ENCODE measurements around the gene ZBTB1. TPM values are rescaled to one million over a fixed set of nuclear protein-coding genes. Genes with fewer than 3 reads are reported as not detected.
"Not testable (repeated sequence)": the region's sequence is repeated elsewhere in the genome, so short reads cannot be mapped to it uniquely, and the experiment has no call there.

The ZBTB1 gene
- total RNA-seq, 1 donor from 2014 or later, result 82.3 TPM

DNA sequence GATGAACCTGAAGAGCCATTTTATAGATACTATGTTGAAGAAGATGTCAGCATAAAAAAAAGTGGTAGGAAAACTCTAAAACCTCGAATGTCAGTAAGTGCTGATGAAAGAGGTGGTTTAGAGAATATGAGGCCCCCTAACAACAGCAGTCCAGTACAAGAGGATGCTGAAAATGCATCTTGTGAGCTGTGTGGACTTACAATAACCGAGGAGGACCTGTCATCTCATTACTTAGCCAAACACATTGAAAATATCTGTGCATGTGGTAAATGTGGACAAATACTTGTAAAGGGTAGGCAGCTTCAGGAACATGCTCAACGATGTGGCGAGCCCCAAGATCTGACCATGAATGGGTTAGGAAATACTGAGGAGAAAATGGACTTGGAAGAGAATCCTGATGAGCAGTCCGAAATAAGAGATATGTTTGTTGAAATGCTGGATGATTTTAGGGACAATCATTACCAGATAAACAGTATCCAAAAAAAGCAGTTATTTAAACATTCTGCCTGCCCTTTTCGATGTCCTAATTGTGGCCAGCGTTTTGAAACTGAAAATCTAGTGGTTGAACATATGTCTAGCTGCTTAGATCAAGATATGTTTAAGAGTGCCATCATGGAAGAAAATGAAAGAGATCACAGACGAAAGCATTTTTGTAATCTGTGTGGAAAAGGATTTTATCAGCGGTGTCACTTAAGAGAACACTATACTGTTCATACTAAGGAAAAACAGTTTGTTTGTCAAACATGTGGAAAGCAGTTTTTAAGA lies 18.2 kb downstream of the ZBTB1 start:
- DNase-seq (ENCODE audit: low spot score), result no peak

DNA sequence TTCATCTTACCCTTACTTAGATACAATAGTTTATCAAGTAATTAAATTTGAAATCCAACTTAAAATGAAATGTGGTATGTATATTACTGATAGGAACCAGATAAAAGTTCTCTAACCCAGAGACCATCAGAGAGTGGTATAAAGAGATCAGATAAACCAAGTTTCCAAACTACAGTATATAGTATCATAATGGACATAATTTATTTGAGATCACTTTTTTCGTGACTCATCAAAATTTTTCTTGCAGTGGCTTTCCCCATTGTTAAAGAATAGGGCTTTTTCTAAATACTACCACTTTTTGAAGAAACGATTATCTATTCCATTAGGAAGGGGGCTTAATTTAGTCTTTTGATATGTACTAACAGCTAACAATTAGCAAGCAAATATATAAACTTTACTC lies 20.8 kb downstream of the ZBTB1 start:
- no peak for DNase-seq (ENCODE audit: low spot score)

DNA sequence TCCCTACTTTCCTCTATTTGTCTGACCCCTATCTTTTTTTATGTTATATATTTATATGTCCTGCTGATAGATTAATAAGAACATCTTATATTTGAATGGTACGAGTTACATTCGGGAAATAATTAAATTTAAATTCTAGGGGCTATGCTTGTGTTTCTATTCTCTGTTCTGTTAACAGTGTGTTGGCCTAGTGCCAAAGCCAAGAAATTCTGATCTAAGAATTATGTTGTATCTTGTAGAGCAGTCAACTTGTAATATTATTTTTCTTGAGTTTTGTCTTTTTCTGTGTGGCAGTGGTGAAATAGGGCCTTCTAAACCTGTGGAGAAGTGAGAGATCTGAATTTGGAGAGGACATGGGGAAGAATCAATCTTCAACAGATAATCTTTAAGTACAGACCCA lies 27.0 kb downstream of the ZBTB1 start:
- no peak for DNase-seq (ENCODE audit: low spot score)

GRCh38 chr14:64536488-64537245 lies 32.1 kb downstream of the ZBTB1 start:
- DNase-seq (ENCODE audit: low spot score), result peak; percentile 19

DNA sequence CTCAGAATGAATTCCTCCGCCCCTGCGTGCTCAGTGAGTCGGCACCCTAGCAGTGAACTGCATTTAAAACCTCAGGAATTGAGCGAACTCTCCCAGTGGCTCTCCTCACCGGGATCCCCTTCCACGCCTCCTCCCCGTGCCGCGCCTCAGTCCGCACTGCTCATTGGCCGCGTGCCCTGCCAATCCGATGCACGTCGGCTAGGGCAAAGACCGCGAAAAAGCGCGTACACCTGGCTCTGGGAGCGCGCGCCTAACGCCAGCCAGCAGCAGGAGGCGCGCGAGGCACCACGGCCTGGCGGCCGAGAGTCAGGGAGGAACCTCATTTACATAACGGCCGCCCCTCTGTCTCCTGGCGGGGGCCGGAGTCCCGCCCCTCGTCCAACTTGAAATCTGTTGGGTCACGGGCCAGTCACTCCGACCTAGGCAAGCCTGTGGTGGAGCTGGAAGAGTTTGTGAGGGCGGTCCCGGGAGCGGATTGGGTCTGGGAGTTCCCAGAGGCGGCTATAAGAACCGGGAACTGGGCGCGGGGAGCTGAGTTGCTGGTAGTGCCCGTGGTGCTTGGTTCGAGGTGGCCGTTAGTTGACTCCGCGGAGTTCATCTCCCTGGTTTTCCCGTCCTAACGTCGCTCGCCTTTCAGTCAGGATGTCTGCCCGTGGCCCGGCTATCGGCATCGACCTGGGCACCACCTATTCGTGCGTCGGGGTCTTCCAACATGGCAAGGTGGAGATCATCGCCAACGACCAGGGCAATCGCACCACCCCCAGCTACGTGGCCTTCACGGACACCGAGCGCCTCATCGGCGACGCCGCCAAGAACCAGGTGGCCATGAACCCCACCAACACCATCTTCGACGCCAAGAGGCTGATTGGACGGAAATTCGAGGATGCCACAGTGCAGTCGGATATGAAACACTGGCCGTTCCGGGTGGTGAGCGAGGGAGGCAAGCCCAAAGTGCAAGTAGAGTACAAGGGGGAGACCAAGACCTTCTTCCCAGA lies 35.9 kb downstream of the ZBTB1 start, which contains the start of gene HSPA2:
HSPA2 (plus strand) TSS at position 534 of the 995 bp plus-strand sequence; CDS start at position 643, 109 bp downstream.
- peak; percentile 99 for DNase-seq (ENCODE audit: low spot score)

DNA sequence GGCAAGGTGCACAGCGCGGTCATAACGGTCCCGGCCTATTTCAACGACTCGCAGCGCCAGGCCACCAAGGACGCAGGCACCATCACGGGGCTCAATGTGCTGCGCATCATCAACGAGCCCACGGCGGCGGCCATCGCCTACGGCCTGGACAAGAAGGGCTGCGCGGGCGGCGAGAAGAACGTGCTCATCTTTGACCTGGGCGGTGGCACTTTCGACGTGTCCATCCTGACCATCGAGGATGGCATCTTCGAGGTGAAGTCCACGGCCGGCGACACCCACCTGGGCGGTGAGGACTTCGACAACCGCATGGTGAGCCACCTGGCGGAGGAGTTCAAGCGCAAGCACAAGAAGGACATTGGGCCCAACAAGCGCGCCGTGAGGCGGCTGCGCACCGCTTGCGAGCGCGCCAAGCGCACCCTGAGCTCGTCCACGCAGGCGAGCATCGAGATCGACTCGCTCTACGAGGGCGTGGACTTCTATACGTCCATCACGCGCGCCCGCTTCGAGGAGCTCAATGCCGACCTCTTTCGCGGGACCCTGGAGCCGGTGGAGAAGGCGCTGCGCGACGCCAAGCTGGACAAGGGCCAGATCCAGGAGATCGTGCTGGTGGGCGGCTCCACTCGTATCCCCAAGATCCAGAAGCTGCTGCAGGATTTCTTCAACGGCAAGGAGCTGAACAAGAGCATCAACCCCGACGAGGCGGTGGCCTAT lies 36.8 kb downstream of the ZBTB1 start:
- peak; percentile 71 for DNase-seq (ENCODE audit: low spot score)

DNA sequence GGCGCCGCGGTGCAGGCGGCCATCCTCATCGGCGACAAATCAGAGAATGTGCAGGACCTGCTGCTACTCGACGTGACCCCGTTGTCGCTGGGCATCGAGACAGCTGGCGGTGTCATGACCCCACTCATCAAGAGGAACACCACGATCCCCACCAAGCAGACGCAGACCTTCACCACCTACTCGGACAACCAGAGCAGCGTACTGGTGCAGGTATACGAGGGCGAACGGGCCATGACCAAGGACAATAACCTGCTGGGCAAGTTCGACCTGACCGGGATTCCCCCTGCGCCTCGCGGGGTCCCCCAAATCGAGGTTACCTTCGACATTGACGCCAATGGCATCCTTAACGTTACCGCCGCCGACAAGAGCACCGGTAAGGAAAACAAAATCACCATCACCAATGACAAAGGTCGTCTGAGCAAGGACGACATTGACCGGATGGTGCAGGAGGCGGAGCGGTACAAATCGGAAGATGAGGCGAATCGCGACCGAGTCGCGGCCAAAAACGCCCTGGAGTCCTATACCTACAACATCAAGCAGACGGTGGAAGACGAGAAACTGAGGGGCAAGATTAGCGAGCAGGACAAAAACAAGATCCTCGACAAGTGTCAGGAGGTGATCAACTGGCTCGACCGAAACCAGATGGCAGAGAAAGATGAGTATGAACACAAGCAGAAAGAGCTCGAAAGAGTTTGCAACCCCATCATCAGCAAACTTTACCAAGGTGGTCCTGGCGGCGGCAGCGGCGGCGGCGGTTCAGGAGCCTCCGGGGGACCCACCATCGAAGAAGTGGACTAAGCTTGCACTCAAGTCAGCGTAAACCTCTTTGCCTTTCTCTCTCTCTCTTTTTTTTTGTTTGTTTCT lies 37.6 kb downstream of the ZBTB1 start:
- DNase-seq (ENCODE audit: low spot score), result no peak

- DNase-seq (ENCODE audit: low spot score), result no peak
Measured at GRCh38 chr14:64542836-64543201, 38.2 kb downstream of the ZBTB1 start.

GRCh38 chr14:64544607-64545312 lies 40.2 kb downstream of the ZBTB1 start:
- no peak for DNase-seq (ENCODE audit: low spot score)

- DNase-seq (ENCODE audit: low spot score), result no peak
Measured at GRCh38 chr14:64549016-64549415, 44.4 kb downstream of the ZBTB1 start.

DNA sequence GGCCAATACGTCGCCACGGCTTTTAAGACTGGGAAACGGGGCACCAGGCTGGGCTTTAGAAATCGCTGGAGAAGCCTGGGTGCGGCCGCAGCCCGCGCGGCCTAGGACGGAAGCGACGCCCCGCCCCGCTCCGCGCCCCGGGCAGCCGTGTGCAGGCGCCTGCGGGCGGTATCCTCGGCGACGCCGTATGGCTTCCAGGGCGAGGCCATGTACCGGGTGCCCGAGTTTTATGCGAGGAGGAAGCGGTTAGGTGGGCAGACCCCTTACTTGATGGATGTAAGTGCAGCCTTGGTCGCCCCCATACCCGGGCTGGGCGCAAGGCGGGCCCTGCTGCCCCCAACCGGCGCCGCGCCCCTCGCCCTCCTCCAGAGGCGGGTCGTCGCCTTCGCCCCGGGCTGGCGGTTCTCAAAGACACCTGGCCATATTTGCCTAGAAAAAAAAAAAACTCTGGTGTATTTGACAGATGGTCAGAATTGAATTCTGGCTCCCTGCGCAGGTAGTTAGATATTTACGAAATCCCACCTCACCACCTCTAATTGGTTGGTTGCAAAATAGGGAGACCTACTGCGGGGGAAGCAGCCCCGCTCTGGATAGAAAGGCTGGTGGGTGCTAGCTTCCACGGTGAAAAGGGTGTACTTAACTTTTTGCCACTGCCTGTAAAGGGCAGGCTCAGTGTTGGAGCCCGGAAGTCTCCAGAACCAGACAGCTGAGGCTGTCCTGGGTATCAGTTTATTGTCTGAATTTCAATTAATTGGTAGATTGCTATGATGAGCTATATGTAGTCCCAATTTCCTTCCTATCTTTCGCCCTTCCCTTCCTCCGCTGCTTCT lies 45.4 kb downstream of the ZBTB1 start, which contains the start of gene PPP1R36:
PPP1R36 (plus strand) TSS at position 171 of the 830 bp plus-strand sequence; CDS start at position 208, 37 bp downstream.
- DNase-seq (ENCODE audit: low spot score), result peak; percentile 54

DNA sequence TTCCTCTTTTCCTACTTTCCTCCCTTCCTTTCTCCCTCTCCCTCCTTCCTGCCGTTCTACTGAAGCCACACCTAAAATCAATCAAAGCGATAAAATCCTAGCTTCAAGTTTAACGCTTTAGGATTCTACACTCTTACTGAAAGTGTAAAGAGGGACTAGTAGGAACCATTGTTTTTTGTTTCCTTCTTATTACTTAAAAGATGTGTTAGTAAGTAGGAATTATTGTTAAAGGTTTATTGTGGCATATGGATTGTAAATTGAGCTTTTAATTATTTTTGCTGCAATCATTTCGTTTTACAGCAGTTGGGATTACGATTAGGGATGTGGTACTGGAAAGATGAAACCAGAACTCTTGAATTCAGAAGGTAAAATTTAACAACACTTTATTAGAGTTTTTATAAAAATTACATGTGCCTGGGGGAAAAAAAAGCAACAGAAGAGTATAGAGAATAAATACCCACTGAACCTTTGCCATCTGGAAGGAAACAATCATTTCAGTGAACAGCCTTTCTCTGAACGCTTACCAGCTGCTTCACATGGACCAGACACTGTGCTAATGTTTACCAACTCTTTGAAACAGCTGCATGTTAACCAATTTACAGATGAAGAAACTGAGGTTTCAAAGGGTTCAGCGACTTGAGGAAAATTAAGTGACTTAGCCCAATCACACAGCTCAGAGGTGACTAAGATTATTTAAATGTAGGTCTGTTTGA lies 46.2 kb downstream of the ZBTB1 start:
- no peak for DNase-seq (ENCODE audit: low spot score)

DNA sequence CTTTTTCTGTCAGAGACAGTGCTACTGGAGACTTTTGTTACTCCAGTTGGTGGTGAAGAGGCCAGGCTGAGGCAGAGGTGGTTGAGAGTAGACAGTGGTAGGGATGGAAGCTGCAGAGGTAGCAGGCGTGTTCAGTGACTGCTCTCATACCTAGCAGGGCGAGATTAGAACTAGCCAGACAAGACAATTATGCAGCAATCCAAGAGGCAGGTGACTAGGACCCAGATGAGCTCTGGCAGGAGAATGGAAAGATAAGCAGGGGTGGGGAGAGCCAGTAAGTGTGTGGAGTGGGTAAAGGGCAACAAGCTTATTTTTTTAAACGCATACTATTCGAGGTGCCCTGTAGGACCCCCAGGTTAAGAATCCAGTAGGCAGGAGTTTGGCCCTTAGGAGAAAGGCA lies 50.0 kb downstream of the ZBTB1 start:
- no peak for DNase-seq (ENCODE audit: low spot score)

DNA sequence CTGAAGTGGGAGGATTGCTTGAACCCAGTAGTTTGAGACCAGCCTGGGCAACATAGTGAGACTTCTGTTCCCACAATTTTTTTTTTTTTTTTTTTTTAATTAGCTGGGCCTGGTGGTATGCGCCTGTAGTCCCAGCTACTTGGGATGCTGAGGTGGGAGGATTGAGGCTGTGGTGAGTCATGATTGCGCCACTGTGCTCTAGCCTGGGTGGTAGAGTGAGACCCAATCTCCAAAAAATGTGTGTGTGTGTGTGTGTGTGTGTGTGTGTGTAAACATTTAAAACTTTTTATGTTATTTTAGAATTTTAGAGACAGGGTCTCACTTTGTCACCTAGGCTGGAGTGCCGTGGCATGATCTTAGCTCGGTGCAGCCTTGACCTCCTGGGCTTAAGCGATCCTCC lies 52.0 kb downstream of the ZBTB1 start:
- no peak for DNase-seq (ENCODE audit: low spot score)

- DNase-seq (ENCODE audit: low spot score), result not testable (repeated sequence)
Measured at GRCh38 chr14:64558216-64558615, 53.6 kb downstream of the ZBTB1 start.

- DNase-seq (ENCODE audit: low spot score), result no peak
Measured at GRCh38 chr14:64561631-64562030, 57.1 kb downstream of the ZBTB1 start.

DNA sequence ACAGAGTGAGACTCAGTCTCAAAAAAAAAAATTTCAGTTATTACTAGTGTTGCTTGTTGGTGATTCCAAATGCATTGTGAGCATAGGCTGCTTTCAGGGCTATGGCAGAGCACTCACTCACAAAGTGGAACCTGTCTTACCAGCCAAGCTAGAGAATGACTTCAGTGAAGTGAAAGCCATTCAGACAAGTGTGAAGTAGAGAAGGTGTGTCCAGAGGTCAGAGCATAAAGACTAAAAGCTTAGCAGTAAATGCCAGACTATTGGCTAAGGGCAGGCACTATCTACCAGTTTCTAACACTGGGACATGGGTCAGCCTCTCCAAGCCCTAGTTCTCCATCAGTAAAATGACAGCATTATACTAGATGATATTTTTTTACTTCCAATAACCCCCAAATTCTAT lies 57.9 kb downstream of the ZBTB1 start:
- no peak for DNase-seq (ENCODE audit: low spot score)

DNA sequence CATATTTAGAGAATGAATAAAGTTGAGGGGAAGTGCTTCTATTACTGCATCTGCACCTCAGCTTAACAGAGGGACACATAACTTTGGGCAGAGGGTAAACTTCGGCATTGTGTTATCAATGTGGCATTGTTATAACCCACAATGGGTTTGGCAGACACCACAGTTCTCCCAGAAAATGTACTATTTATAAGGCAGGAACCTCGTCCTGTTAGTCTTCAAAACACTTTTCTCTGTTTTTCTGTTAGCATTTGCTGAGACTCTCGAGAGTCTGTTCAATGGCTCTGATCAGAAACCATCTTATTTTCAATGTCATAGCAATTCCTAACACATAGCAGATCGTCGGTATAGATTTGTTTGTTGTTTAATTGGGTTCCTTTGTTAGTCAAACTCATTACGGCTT lies 59.1 kb downstream of the ZBTB1 start:
- no peak for DNase-seq (ENCODE audit: low spot score)
